HG03097 (cell line): ENCODE measurements around the gene GALNT12.

Experiments
- ATAC-seq: cut with Tn5 transposase; IDR thresholded peaks from one replicate; pipeline ENCODE4 v1.9.1; 2021; ENCODE audit not compliant: unreplicated experiment, low FRiP score

Gene GALNT12

GRCh38 chr9:98877311-98877710, 69.8 kb downstream of the GALNT12 start:
- no peak for ATAC-seq

GRCh38 chr9:98879094-98879962, 71.9 kb downstream of the GALNT12 start:
- no peak for ATAC-seq

- ATAC-seq = no peak
Measured at GRCh38 chr9:98879963-98880310, 72.5 kb downstream of the GALNT12 start.

GRCh38 chr9:98880311-98881015, 73.0 kb downstream of the GALNT12 start:
- ATAC-seq = no peak

- no peak for ATAC-seq
Measured at GRCh38 chr9:98881356-98881755, 73.9 kb downstream of the GALNT12 start.

GRCh38 chr9:98881836-98882568, 74.5 kb downstream of the GALNT12 start:
- ATAC-seq = no peak

- ATAC-seq = no peak
Measured at GRCh38 chr9:98882569-98882923, 75.1 kb downstream of the GALNT12 start.

GRCh38 chr9:98883276-98883675, 75.8 kb downstream of the GALNT12 start:
- ATAC-seq = no peak

- ATAC-seq = no peak
Measured at GRCh38 chr9:98884849-98885248, 77.4 kb downstream of the GALNT12 start.

GRCh38 chr9:98885575-98886295, 78.3 kb downstream of the GALNT12 start:
- no peak for ATAC-seq

- no peak for ATAC-seq
Measured at GRCh38 chr9:98886691-98887229, 79.3 kb downstream of the GALNT12 start.

- ATAC-seq = no peak
Measured at GRCh38 chr9:98887918-98888510, 80.5 kb downstream of the GALNT12 start.

GRCh38 chr9:98888801-98889421, 81.4 kb downstream of the GALNT12 start:
- ATAC-seq = no peak

- no peak for ATAC-seq
Measured at GRCh38 chr9:98890256-98890655, 82.8 kb downstream of the GALNT12 start.

GRCh38 chr9:98892288-98892687, 84.8 kb downstream of the GALNT12 start:
- ATAC-seq = no peak

GRCh38 chr9:98892690-98893089, 85.2 kb downstream of the GALNT12 start:
- no peak for ATAC-seq

- no peak for ATAC-seq
Measured at GRCh38 chr9:98894171-98894570, 86.7 kb downstream of the GALNT12 start.

GRCh38 chr9:98894761-98895160, 87.3 kb downstream of the GALNT12 start:
- ATAC-seq = no peak

- no peak for ATAC-seq
Measured at GRCh38 chr9:98896632-98897031, 89.2 kb downstream of the GALNT12 start.

GRCh38 chr9:98897745-98898144, 90.3 kb downstream of the GALNT12 start:
- ATAC-seq = no peak
